Activated B cell treated with CpG ODN at 0.5 μM for 24 hours (primary cell): Measurements from ENCODE around the gene TSEN34. TPM values are rescaled to one million over a fixed set of nuclear protein-coding genes. Genes with fewer than 3 reads are reported as not detected.

Source experiments
- ATAC-seq: fragments of 200-7000 bp; cut with Tn5 transposase; one replicate; pipeline ENCODE4 v1.10.0; 2021; ENCODE audit warnings: low read depth, mild to moderate bottlenecking, moderate library complexity
- CTCF ChIA-PET: fragments of 350-600 bp; sonication (Branson Sonifier 250); formaldehyde crosslinking; loops from one replicate; lab custom pipeline; 2021; ENCODE audit warnings: antibody characterized with exemption; lab: Charles Lee
- POLR2A ChIA-PET: fragments of 350-600 bp; sonication (Branson Sonifier 250); formaldehyde crosslinking; loops from one replicate; lab custom pipeline; 2021; ENCODE audit warnings: antibody characterized with exemption; lab: Charles Lee
- DNase-seq: peaks from one replicate; pipeline ENCODE4 v3.0.0; 2022
- H3K27ac Mint-ChIP-seq: one replicate; pipeline ENCODE4 v1.8.0; 2020; ENCODE audit warnings: mixed read lengths
- H3K27me3 Mint-ChIP-seq: one replicate; pipeline ENCODE4 v1.8.0; 2021; ENCODE audit warnings: mixed read lengths
- H3K36me3 Mint-ChIP-seq: one replicate; pipeline ENCODE4 v1.8.0; 2021; ENCODE audit warnings: low read depth, mixed read lengths
- H3K4me1 Mint-ChIP-seq: one replicate; pipeline ENCODE4 v1.8.0; 2021; ENCODE audit warnings: mixed read lengths
- H3K4me3 Mint-ChIP-seq: one replicate; pipeline ENCODE4 v1.8.0; 2020; ENCODE audit warnings: mild to moderate bottlenecking, mixed read lengths
- H3K9me3 Mint-ChIP-seq: one replicate; pipeline ENCODE4 v1.8.0; 2020; ENCODE audit warnings: mixed read lengths
- CTCF ChIP-seq: fragments of 200-600 bp; IDR thresholded peaks from one replicate; pipeline ENCODE4 v1.8.0; 2022; ENCODE audit warnings: antibody characterized with exemption, mild to moderate bottlenecking
- intact Hi-C: fragments of 100-400 bp; cut with micrococcal nuclease; formaldehyde crosslinking; loops from one replicate; pipeline ENCODE4 v1.15.1; 2024
- total RNA-seq: library from RNA; stranded (reverse); gene quantifications from 2 replicates; pipeline ENCODE4 v1.2.3, GENCODE V29; 2022

Gene TSEN34
- total RNA-seq, 1 donor from 2014 or later = 15.0 TPM

- H3K4me3 Mint-ChIP-seq = no peak overlapping the region
- ChIA-PET CTCF (no interaction called here), POLR2A (interaction anchor here (1.3 kb wide), 1 partner anchor 16 kb away, joined by 4 read pairs; the partner anchor contains the start of gene CNOT3)
- TF ChIP-seq CTCF = no peak
- intact Hi-C loops = no loop called here
- no peaks in the 10 kb centered on the region for H3K27me3 Mint-ChIP-seq
- H3K4me1 Mint-ChIP-seq = peaks cover 2% of the 10 kb centered on the region
- no peak overlapping the region for H3K27ac Mint-ChIP-seq
- no peaks in the 10 kb centered on the region for H3K9me3 Mint-ChIP-seq
- DNase-seq = no peak
- peaks cover 83% of the 10 kb centered on the region for H3K36me3 Mint-ChIP-seq
- ATAC-seq = no peak
Observed at GRCh38 chr19:54152878-54153524, 38.1 kb upstream of the TSEN34 start.

DNA sequence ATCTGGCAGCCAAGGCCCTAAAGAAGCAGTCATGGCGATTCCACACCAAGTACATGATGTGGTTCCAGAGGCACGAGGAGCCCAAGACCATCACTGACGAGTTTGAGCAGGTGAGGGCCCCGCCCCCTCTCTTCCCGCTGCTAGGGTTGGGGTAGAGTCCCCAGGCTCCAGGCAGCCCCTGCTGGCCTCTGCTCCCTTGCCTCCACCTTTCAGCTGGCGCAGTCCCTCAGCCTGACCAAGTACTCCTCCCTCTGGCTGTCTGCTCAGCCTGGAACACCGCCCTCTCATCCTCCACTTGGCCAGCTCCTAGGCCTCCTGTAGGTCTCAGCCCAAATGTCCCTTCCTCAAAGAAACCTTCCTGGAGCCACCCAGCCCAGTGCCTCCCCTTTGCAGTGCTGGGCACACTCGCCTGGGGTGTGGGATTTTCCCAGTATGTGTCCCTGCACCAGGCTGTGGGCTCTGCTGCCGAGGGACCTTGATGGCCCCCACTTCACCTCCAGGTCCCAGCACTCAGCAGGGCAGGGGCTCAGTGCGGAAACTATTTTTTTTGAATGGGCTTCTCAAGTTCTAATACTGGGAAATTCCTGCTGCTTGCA is 37.3 kb upstream of the TSEN34 start:
- intact Hi-C loops = no loop called here
- CTCF ChIA-PET = no interaction called here
- DNase-seq (no peak), ATAC-seq (no peak)
- Mint-ChIP-seq H3K36me3 (peaks cover 84% of the 10 kb centered on the region), H3K27ac (no peak overlapping the region), H3K27me3 (no peaks in the 10 kb centered on the region), H3K4me1 (peaks cover 11% of the 10 kb centered on the region), H3K4me3 (no peak overlapping the region), H3K9me3 (no peaks in the 10 kb centered on the region)
- POLR2A ChIA-PET = interaction anchor here (1.3 kb wide), 1 partner anchor 17 kb away, joined by 4 read pairs; the partner anchor contains the start of gene CNOT3
- no peak for TF ChIP-seq CTCF

DNA sequence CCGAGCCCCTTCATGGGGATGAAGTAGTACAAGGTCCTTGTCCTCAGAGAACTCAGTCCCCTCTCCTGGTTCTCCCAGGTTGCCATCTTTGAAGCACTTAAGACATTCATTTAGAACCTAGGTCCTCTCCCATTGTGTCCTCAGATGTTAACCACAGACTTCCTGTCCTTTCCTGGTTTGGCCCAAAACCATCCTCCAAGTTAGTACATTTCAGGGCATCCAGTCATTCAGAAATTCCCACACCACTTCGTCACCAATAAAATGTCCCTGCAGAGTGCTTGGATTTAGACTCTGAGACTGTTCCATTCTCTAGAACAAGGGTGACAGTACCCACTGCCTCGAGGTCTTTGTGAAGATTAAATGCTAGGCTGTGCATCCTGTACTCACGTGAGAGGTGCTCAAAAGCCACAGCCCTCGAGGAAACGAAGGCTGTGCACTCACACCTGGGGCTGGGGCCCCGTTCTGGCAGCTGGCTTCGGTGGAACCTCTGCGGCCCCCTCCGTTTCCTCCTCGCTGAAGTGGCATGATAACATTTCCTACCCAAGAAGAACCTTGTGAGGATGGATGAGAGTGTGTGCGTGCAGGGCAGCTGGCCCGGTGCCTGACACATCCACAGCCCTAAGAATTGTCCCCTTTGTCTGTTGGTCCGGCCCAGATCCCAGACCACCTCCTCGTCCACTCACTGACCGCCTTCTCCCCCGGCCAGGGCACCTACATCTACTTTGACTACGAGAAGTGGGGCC is 36.3 kb upstream of the TSEN34 start:
- ATAC-seq (no peak), DNase-seq (no peak)
- H3K27ac Mint-ChIP-seq = peak overlapping the region; percentile 65
- CTCF ChIA-PET = no interaction called here
- H3K27me3 Mint-ChIP-seq = no peaks in the 10 kb centered on the region
- intact Hi-C loops = no loop called here
- no peak overlapping the region for H3K4me3 Mint-ChIP-seq
- no peak for TF ChIP-seq CTCF
- H3K36me3 Mint-ChIP-seq = peaks cover 81% of the 10 kb centered on the region
- peaks cover 19% of the 10 kb centered on the region for H3K4me1 Mint-ChIP-seq
- no peaks in the 10 kb centered on the region for H3K9me3 Mint-ChIP-seq
- POLR2A ChIA-PET = interaction anchor here (0.5 kb wide), 1 partner anchor 93 kb away, joined by 3 read pairs; no protein-coding TSS in a partner anchor

DNA sequence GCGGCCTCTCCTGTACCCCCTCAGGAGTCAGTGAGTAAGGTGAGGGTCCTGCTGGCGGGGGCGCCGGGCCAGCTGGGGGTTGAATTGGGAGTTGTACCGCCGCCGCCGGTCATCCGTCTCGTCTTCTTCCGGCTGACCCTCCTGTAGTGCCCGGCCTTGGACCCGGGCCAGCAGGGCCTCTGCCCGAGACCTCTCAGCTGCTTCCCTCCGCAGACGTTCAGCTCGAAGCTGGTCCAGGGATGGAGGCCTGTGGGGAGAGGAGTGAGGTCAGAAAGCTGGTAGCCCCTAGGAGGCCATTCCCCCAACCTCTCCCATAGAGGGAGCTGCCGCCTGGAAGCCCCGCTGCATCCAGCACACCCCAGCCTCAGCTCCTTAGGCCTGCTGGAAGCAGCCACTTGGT is 35.4 kb upstream of the TSEN34 start:
- DNase-seq (no peak), ATAC-seq (no peak)
- no peak for TF ChIP-seq CTCF
- H3K9me3 Mint-ChIP-seq = no peaks in the 10 kb centered on the region
- H3K36me3 Mint-ChIP-seq = peaks cover 74% of the 10 kb centered on the region
- intact Hi-C loops = no loop called here
- peaks cover 28% of the 10 kb centered on the region for H3K4me1 Mint-ChIP-seq
- POLR2A ChIA-PET = interaction anchor here (4.7 kb wide), 1 partner anchor 18 kb away, joined by 69 read pairs; the partner anchor contains the start of gene CNOT3
- H3K27ac Mint-ChIP-seq = no peak overlapping the region
- H3K4me3 Mint-ChIP-seq = no peak overlapping the region
- no peaks in the 10 kb centered on the region for H3K27me3 Mint-ChIP-seq
- CTCF ChIA-PET = no interaction called here

DNA sequence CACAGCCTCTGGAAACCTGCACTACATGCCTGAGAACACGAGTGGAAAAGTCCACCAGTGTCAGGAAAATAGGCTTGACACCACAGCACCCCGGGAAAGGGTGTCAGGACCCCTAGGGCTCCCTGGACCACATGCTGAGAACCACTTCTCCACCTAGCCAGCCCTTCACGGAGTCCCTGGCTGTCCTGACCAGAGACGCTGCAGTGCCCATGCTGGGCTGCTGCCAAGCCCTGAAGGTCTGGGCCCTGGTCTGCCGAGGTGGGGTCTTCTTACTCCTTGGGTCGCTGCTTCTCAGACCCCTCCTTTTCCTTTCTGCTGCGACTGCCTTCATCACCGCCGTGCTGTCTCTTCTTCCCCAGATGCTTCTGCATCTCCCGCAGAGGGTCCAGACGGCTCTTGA is 34.6 kb upstream of the TSEN34 start:
- Mint-ChIP-seq H3K4me3 (no peak overlapping the region), H3K36me3 (peaks cover 67% of the 10 kb centered on the region), H3K9me3 (no peaks in the 10 kb centered on the region), H3K27ac (no peak overlapping the region), H3K27me3 (no peaks in the 10 kb centered on the region), H3K4me1 (peaks cover 34% of the 10 kb centered on the region)
- ATAC-seq = no peak
- TF ChIP-seq CTCF = no peak
- DNase-seq = no peak
- intact Hi-C loops = no loop called here
- ChIA-PET CTCF (no interaction called here), POLR2A (interaction anchor here (4.7 kb wide), 1 partner anchor 19 kb away, joined by 69 read pairs; the partner anchor contains the start of gene CNOT3)
